Measurements from ENCODE around the gene RNLS.

The RNLS gene

DNA sequence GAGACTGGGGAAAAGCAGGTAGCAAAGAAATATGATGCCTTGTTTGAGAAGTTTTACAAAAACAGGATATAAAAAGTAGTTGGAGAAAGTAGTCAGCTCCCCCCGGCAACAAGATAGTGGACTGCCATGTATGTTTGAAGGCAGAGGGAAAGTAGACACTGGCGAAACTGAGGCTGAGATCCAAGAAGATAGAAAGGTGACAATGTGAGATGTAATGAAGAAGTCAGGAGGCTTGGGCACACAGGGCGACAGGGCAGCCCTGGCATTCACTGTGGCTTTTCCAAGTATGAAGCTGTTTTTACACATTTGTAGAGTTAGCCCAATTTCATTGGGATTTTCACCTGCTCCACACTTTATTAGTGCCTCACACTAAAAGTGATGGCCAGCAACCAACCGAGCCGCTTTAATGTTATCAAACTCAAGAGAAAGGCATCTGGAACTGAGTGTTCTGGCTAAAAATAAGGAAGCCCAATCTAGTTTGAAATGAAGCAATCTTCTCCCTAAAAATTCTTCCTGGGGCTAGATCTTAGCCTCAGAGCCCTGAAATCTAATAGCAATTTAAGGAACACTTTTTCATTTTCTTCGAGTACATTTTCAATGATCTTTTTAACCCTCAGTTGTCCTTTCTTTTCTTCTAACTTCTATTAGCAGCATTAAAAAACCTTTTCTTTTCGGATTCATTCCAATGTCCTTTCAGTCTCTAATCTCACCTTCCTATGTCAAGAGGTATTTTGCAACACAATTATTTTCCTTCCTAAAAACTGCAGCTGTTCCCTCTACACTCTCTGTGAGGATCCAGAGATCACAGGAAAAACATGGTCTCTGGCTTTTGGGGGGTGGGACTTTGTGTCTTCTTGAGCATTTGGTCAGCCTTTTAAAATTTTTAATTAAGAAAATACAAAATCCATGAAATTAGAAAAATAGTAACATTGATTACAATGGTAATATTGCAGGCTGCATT is 108.0 kb downstream of the RNLS start:
- DNase-seq (ENCODE audit: low spot score), result no peak

DNA sequence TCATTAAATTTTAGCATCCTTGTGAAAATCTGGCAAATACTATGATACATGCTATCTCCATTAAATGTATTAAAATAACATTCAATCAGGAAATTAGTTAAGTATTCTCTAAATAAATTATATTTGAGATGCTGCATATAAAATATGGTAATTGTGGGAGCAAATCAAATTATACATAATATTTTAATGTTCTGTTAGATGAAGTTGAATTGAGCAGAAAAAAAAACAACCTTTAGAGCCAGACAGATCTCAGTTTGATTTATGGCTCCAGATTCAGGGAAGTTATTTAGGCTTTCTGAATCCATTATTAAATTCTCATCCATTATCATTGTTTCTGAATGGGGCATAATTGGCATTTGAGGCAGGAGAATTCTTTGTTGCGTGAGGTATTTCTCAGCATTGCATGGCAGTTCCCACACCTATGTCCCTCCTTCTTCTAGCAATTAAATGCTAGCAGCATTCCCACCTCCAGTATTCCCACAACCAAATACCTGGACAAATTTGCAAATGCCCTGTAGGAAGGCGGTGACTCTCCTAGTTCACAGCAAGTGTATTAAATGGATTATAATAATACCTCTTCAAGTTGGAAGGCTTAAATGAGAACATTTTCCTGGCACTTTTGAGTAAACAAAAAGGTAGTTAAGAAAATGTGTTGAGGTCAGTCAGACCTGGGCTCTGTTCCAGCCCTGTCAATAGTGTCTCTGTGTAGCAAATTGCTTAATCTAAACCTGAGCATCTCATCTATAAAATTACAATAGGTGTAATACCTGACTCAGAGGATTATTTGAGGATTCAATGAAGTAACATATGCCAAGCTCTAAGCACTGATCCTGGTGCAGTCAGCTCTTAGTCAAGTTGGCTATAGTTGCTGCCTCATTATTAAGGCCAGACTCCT is 108.9 kb downstream of the RNLS start:
- no peak for DNase-seq (ENCODE audit: low spot score)

DNA sequence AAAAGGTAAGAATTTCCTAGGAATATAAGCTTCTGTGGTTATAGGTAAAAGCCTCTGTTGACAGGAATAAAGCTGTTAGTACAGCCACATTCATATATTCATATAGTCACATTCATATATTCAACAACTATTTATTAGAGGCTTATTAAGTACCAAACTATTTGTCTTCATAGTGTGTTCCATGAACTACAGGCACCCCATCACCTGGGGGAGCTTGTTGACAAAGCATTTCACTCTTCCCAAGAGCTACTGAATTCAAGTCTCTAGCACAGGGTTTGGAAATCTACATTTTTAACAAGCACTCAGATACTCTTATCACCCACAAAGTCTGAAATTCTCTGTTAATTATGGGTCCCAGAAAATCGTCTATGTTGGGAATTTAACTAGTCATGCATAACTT is 110.6 kb downstream of the RNLS start:
- no peak for DNase-seq (ENCODE audit: low spot score)

DNA sequence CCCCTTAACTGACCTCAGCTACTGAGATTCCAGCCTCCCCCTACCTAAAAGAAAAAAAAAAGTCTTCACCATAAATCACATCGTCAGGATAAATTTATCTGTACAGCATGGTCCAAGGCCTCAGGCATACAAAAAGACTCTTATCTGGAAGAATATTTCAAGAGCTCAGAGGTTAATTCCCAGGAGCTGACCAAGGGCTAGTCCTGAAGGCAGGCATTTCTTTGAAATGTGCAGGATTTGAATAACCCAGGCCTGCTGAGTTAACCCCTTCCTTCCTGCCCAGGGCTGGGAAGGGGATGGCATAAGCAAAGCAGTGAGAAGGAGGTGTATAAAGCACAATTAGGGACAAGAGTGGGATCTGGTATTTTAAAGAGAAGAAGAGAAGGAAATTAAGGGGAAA is 111.2 kb downstream of the RNLS start:
- no peak for DNase-seq (ENCODE audit: low spot score)

DNA sequence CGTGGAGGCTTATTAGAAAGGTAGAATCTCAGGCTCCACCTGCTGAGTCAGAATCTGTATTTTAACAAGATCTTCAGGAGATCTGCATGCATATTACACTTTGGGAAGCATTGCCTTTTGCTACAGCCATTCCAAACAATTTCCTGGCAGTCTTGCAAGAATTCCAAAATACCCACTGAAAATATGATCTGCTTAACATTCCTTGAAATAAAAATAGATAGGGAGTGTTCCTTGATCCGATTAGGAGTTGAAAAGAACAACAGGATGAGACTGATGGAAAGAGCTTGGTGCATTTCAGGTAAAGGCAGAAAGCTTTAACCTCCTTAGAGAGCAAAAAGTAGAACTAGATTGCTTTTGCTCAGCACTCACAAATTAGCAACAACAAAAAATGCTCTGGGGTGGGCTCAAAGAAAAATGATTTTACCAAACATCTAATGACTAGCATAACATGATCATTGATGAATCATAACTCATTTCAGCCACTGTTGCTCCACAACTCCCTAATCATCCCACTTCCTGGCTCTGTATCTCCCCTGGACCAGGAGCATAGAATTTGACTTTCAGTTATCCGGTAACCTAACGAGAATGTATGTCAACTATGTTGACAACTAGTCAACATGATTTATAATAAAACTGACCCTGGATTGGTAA is 115.2 kb downstream of the RNLS start:
- DNase-seq (ENCODE audit: low spot score), result no peak

DNA sequence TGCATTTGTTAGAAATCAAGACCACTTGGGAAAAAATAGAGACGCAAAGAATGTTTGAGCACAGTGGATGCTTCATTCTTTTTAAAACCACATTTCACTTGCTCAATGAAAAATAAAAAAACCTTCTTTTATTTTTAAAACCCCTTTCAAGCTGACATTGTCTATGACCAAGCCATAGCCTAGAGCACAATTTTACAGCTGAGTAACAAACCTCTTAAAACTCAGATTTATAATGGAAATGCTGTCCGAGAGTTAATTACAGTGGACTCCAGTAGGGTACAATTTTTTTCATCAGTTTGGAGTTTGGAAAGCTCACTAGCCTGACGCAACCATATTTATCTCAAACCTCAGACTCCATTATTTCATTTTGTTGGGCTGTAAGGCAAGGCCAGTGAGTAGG is 116.3 kb downstream of the RNLS start:
- no peak for DNase-seq (ENCODE audit: low spot score)

DNA sequence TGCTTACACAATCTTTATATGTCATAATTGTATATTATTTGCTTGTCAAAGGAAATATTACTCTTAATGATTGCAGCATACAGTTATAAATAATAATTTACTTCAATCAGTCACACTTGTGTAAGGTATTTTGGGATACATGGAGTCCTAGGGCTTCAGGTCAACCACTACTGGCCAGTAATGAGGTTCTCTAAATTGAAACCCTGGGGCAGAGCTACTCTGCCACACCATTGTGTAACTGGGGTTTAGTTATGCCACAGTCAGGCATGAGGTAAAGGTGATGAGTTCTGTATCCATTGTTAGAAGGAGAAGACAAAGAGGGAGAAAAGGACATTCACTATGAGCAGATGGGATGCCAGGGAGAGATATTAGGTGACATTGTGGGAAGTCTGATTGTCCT is 117.4 kb downstream of the RNLS start:
- DNase-seq (ENCODE audit: low spot score), result no peak

DNA sequence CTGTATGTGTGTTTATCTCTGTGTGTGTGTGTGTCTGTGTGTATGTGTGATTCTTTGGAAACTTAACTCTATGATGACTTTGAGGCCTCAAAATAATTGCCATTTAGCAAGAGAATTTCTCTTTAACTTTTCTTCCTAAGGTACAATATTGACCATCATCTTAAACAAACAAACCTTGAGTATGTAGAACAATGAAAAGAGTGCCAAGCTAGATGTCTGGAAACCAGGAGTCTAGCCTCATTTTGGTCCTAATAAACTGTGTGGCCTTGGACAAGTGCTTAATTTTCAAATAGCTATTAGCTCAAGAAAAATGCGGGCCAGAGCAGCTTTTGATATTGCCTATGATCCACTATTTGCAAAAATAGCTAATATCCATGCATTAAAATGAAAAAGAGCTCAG is 119.3 kb downstream of the RNLS start:
- no peak for DNase-seq (ENCODE audit: low spot score)

DNA sequence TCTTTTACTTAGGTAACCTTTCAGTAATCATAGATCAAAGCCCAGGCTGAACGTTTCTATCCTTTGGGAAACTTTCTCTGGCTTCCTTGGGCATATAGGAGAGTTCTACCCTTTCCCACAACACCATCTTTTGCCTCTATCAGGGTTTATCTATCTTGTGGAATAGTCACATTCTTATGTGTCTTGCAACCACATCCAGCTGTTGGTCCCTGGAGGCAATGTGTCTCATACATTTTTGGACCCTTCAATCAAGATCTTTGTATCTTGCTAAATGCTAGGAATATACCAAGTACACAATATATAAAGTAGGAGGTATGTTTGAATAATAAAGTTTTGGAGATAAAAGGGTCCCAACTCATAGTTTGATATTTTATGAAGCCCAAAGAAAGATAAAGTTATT is 121.7 kb downstream of the RNLS start:
- no peak for DNase-seq (ENCODE audit: low spot score)

DNA sequence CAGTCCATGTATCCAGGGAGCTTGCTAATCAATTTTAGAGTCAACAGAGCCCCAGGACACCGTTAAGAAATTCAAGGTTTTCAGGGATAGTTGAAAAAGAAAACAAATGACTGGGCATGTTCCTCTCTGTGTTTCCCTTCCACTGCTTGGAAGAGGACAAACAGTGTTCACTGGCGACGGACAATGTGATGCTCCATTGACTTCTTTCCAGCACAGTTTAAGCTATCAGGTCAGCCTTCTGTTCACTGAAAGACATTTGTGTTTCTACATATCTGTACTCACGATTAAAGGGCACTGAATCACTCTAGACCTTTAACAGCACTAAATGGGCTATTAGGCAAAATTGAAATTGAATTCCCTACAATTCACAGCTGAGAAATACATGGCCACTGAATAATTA is 123.6 kb downstream of the RNLS start:
- no peak for DNase-seq (ENCODE audit: low spot score)

DNA sequence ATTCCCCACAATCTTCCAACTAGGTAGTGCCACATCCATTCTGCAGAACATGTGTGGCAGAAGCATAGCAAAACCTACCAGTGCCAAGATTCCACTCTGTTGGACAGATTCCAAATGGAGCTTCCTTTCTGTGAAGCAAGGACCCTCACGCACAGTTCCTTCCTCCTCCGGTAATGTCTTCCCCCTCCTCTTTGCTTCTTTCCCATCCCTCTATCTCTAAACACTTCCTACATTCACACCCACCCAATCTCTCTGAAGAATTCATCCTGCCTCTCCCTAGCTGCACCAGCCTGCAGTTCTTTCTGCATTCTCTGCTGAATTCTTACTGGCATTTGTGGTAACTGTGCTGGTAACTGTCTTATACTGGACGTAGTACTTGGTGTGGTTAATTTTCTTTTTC is 124.9 kb downstream of the RNLS start:
- no peak for DNase-seq (ENCODE audit: low spot score)

DNA sequence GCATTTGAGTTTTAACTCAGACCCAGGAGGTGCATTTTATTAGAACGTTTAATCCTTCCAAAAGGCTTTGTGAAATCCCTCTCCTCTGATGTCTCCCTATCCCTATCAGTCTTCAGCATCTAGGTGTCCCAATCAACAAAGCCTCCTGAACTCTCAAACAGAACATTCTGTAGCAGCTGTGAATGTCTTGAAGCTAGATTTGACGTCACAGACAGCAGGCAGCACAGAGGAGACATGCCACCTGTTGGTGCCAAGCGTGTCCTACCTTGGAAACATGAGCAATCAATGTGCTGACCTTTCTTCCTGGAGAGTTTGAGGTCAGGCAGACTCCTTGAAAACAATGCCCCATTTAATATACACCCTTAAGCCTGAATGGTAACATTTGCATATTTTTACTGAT is 125.5 kb downstream of the RNLS start:
- DNase-seq (ENCODE audit: low spot score), result no peak

DNA sequence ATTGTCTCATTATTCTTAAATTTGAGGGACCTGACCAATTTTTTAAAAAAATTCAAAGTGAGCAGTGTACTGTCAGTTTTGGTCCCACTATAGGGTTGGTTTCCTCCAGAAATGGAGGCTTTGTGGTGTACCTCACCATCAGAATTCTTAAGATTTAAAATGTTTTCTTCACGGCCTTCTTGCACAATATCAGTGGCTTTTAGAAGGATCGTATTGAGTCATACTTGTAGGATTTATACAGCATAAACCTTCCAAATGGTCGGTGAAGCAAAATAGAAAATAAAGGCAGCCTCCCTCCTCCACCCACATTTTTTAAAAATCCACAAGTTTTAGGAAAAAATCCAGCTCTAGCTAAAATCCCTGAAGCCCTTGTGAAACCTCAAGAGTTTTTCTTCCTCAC is 126.4 kb downstream of the RNLS start:
- no peak for DNase-seq (ENCODE audit: low spot score)

DNA sequence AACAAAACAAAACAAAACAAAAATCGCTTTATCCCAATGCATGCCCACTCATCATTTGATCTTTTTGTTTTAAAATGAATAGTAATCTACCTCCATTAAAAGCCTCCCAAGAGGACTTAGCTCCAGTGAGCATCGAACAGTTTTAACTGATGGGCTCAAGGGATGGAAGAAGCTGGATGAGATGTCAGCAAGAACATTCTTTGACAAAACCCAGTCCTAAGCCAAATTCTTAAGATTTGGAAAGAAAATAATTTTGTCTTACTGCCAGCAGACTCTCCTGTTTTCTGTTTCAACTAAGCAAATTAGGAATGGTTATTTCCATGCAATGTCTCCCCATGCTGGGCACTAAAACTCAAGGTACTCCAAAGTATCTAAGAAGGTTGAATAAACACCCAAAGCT is 127.3 kb downstream of the RNLS start:
- DNase-seq (ENCODE audit: low spot score), result no peak

DNA sequence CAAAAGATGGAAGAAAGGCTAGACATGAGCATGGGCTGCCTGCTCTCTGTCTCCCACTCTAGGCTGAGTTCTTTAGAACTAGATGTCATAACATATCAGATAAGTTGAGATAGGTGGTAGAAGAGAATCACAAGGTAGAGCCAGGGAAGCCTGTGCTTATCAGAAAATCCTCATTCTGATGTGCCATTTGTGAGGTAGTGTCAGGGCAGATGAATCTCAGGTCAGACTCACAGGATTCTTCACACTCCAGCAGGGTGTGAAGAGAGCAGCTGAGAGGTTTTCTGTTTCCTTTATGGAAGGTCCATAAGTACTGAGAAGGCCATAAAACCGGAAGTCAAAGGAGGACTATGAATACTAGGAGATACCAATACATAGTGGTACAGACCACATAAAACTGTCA is 132.9 kb downstream of the RNLS start:
- no peak for DNase-seq (ENCODE audit: low spot score)

DNA sequence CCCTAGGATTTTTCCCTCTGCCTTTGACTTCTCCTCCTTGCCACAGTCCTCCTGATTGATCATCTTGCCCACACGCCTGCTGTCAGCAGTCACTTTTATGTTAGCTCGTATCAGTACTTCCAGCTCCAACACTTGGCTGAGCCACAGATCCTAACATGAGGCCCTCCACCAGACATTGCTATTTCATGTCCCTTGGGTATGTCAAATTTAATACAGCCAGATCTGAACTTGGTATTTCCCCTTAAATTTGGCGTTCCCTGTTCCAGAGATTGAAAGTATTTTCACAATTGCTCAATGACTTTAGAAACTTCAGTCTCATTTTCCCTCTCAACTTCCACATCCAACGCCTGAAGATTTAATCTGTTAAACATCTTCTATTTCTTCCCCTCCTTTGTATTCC is 140.4 kb downstream of the RNLS start:
- no peak for DNase-seq (ENCODE audit: low spot score)

DNA sequence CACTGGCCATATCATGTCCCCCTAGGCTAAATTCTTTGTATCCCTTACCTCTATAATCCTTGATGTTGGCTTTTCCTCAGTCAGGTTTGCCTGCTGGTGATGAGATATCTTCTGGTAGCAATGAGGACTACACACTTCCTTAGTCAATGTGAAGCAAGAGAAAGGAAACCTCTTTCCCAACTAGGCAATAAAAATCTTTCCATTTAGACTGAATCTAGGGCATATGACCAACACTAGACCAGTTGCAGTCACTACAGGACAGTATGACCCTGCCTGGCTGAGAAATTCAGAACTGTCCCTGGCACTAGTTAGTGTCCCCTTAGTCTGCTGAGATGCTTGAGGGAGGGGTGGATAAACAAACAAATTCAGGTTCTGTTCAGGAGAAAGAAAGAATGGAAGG is 142.6 kb downstream of the RNLS start:
- DNase-seq (ENCODE audit: low spot score), result no peak

DNA sequence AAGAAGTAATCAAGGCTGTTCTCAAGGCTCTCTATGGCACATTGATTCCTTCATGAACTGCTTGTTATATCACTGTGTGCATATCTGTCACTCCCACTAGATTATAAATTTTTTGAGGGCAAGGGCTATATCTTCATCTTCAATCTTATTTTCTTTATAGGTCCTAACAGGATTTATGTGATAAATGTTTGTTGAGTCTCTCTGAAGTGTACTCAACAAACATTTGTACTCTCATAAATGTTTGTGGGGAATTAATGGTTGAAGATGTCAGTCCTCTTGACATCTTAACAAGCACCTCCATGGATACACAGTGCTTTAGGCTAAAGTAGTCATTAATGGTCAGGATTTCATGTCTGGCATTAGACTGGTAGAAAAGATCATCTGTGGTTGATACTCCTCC is 143.2 kb downstream of the RNLS start:
- no peak for DNase-seq (ENCODE audit: low spot score)

DNA sequence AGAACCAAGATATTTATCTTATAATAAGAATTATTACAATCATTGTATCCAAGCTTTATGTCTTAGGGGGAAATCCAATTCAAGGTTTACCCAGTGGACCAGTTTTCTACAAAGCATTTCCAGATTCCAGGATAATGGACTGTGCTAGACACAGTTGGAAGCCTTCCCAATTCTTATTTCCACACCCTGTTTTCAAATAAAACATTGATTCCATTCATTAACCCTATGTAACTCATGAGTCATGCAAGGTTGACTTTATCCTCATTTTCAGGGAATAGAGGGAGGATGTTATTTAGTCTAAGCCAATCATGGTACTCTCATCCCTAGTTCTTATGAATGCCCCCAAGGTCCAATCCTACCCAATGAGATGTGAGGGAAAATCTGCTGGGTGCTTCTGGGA is 145.7 kb downstream of the RNLS start:
- no peak for DNase-seq (ENCODE audit: low spot score)

DNA sequence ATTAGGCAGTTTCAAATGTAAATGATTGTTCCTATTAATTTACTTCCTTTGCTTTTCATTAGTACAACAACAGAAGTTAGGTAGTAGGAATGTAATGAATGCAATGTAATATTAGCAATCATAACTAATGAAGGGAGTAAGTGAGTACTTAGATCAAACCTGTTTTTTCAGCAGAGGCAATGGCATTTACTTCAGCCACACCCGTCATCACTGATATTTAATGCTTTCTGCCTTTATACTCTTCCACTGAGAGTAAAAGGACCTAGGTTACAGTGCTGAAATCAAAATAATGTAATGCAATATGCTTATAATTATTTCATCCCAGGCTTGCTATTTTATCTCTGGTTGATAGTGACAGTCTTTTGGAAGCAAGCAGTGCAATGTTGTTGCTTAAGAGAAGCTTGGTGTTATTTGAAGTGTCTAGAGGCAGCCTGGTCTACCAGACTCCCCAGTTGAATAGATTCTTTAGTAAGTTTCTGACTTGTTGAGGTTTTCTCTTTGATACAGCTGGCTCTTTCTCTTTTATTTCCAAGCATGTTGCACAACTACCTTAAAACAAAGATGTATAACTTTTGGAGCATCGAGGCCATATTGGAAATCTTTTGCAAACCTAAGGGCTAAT is 149.4 kb downstream of the RNLS start:
- DNase-seq (ENCODE audit: low spot score), result no peak

DNA sequence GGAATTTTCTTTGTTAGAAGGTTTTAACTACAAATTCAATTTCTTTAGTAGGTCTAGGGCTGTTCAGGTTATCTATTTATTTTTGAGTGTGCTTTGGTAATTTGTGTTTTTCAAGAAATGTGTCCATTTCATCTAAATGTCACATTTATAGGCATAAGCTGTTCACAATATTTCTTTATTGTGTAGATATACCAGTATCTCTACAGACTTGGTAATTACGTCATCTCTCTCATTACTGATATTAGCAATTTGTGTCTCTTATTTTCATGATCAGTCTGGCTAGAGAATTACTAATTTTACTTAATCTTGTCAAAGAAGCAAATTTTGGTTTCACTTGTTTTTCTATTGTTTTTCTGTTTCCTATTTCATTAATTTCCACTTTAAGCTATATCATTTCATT is 152.0 kb downstream of the RNLS start:
- DNase-seq (ENCODE audit: low spot score), result no peak

DNA sequence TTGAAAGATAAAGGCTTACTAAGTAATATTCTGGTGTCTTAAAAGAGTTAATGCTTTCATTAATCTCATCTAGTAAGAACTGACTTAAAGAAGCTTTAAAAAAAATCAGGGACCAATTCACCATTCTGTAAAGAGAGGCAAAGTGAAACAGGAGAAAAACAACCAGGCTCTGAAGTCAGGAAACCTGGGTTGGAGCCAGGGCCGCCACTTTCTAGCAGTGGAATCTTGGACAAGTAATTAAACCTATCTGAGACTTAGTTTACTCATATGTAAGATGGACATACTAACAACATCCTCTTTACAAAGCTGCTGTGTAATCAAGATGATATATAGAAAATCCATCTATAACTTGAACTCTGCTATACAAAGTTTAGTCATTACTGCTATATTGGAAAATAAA is 154.1 kb downstream of the RNLS start:
- DNase-seq (ENCODE audit: low spot score), result no peak
